GM19463 (cell line): ENCODE measurements around the gene LMNTD2.

Experiments used
- ATAC-seq: cut with Tn5 transposase; IDR thresholded peaks from one replicate; pipeline ENCODE4 v1.9.1; 2021; ENCODE audit warnings: mild to moderate bottlenecking, moderate library complexity; ENCODE audit not compliant: unreplicated experiment

The LMNTD2 gene

GRCh38 chr11:560305-561147 is at the start of gene LMNTD2, which contains the start of gene RASSF7:
Gene LMNTD2, minus strand, starts transcription at chr11:560738. Its CDS starts 22 bp downstream, at chr11:560716.
Gene RASSF7, plus strand, starts transcription at chr11:560970. Its CDS starts 799 bp downstream, at chr11:561769.
- ATAC-seq = peak; percentile 82

GRCh38 chr11:609341-609811 is 48.8 kb upstream of the LMNTD2 start:
- no peak for ATAC-seq

- no peak for ATAC-seq
These were observed 48.3 kb upstream of the LMNTD2 start for GRCh38 chr11:608791-609251.

- ATAC-seq = no peak
These were observed 47.6 kb upstream of the LMNTD2 start for GRCh38 chr11:607971-608659.

GRCh38 chr11:607020-607780 is 46.7 kb upstream of the LMNTD2 start:
- ATAC-seq = no peak

GRCh38 chr11:606245-606644 is 45.7 kb upstream of the LMNTD2 start:
- no peak for ATAC-seq

- ATAC-seq = no peak
These were observed 45.0 kb upstream of the LMNTD2 start for GRCh38 chr11:605286-606129.

- no peak for ATAC-seq
These were observed 42.6 kb upstream of the LMNTD2 start for GRCh38 chr11:603154-603553.

GRCh38 chr11:601573-602245 is 41.2 kb upstream of the LMNTD2 start:
- ATAC-seq = no peak

- no peak for ATAC-seq
These were observed 37.6 kb upstream of the LMNTD2 start for GRCh38 chr11:598005-598680.

- ATAC-seq = no peak
These were observed 36.7 kb upstream of the LMNTD2 start for GRCh38 chr11:597166-597725.

GRCh38 chr11:596374-596773 is 35.8 kb upstream of the LMNTD2 start:
- ATAC-seq = no peak

- ATAC-seq = no peak
These were observed 34.9 kb upstream of the LMNTD2 start for GRCh38 chr11:595400-595799.

GRCh38 chr11:593347-593746 is 32.8 kb upstream of the LMNTD2 start:
- no peak for ATAC-seq

GRCh38 chr11:592918-593317 is 32.4 kb upstream of the LMNTD2 start:
- no peak for ATAC-seq

GRCh38 chr11:592501-592900 is 32.0 kb upstream of the LMNTD2 start:
- ATAC-seq = no peak

GRCh38 chr11:590997-591396 is 30.5 kb upstream of the LMNTD2 start:
- no peak for ATAC-seq

GRCh38 chr11:589798-590197 is 29.3 kb upstream of the LMNTD2 start:
- ATAC-seq = no peak

GRCh38 chr11:587978-588380 is 27.4 kb upstream of the LMNTD2 start:
- ATAC-seq = no peak
